Inferior parietal cortex (tissue), 1 donor: ENCODE data around the gene SNX10.

Experiments used
- DNase-seq: peaks from one replicate; pipeline ENCODE4 v3.0.0-alpha.2; 2016; ENCODE audit errors: extremely low spot score

The SNX10 gene

DNA sequence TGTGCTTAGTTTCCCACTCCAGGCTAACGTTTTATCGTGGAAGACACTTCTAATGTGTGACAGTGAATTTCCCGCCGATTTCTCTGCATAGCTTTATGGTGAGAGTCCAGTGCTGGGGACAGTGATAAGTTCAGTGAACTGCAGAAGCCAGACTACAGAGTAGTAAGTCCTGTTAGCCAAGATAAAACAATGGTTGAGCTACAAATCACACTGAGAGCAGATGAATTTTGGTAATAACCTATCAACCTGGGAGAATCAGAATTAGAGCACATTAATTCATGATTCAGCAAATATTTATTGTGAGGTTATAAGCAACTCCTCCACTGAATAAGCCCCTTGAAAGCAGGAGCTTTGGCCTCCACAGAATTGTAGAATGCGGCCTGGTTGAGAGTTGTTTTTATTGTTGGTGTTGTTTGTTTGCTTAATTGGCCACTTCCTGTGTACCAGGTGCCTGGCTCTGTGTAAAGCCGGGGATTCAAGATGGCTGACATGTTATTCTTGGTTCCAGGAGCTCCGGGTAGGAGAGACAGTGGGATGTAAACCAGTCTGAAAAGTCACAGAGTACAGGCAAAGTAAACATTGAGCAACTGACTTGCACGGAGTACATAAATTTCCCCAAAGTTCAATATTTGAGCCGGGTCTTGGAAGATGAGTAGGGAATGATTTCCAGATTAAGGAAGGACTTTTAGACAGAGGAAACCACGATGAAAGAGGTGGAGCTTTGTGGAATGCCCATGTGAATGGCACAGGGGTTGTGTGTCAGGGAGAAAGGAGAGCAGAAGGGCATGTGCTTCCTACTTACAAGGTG, 112.7 kb downstream of the SNX10 start:
- no peak for DNase-seq

DNA sequence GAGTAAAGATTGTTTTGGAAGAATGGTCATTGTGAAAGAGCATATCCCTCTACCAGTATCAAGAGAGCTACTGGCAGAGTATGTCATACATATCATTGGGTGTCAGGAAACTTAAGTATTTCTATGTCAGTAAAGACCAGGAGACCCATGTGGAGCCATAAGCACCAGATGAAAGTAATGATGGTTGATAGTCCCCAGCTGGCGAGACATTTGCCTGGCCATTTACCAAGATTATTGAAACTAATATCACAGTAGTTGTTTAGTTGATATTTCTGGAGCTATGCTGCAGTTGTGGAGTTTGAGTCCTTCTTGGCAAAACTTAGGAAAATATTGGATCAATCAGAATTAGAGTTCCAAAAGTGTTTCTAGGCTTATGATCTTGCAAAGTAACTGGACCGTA, 114.8 kb downstream of the SNX10 start:
- DNase-seq, result no peak

DNA sequence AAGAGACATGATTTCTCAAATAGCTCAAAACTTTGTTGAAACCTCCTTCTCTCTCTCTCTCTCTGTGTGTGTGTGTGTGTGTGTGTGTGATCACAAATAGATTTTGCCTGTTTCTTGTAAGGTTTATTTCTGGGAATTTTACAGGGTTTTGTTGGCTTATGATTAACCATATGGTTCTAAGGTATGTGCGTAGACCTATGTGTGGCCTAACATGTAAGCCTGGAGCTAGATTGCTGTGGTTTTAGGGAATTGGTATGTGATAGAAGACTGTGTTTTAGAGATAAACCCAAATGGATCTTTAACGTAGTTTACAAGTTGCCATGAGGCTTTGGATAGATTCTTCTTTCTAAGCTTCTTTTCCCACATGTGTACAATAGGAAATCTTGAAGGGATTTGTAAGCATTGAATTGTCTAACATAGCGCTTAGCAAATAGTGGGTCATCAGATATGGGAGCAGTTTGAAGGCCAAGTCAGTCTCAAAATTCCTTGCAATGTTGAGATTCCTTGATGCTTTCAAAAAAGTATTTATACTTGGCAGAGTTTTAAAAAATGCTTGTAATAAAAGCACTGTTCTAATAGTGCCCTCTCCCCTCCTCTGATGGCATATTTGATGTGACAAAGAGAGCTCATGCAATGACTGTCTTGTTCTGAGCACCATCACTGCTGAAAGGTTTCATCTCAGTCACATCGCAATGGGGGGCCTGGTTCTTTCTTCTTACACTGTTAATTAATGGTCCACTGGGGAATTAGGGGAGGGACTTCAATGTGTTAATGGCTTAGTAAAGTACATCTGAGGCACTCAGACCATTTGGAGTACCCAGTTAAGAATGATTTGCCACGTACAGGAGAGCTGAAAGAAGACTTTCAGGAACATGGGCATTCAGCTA, 118.2 kb downstream of the SNX10 start:
- no peak for DNase-seq

DNA sequence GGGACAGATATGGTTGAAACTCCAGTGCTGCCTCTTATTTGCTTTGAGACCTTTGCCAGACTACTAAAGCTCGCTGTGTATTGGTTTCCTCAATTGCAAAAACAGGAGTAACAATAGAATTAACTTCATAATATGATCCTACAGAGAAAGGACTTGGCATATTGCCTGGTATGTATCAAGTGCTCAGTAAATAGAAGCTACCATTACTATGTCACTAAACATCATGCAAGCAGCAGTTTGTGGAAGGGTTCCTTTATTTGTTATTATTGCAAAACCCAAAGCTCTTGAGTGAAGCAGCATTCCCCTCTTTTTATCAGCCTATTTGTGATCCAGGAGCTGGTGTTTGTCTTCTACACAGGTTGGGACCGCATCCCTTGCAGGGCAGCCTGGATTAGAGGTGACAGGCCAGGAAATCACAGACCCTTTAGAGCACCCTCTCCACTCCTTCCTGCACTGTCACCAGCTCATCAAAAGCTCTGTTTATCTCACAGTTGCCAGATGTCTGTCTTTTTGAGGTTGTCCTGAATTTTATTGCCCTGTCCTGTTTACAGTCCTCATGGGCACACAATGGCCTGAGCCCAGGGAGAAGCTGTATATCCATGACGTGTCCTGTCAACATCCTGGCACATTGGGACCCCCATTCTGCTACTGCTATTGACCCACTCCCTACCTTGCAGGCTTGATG, 121.5 kb downstream of the SNX10 start:
- DNase-seq, result no peak

DNA sequence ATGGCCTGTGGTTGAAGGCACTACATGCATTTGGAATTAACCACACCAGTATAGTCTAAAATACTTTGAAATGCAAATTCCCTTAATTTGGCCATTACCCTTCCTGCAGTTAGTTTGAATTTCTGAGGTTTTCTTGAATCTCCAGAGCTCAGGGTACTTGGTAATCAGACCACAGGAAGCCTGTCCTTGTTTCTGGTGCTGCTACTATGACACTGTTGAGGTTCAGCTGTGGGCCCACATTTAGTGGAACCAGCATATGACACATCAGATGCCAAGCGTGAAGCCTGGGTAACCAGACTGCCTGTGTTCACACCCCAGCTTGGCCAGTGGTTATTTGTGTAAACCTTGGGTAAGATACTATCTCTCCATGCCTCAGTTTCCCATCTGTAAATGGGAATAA, 124.3 kb downstream of the SNX10 start:
- no peak for DNase-seq

DNA sequence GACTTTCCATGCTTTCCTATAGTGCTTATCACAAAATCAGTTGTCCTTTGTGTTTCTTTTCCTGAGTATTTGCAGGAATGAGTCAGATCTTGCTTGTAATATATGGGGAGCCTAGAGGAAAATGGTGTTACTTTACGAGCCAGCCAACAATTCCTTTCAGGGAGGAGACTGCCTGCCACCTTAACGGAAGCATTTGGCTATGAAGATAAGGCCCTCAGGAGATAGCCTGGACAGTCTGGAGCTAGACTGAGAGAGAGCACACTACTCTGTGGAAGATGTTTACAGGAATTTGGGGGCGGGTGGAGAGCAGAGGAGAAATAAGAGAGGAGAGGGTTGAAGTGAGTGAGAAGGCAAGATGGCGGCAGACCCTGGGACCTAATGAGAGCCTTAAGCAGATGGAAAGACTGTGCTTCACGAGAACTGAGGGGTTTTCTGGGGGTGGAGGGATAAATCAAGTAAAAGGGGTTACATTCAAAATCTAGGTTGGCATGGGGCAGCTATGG, 126.3 kb downstream of the SNX10 start:
- no peak for DNase-seq

DNA sequence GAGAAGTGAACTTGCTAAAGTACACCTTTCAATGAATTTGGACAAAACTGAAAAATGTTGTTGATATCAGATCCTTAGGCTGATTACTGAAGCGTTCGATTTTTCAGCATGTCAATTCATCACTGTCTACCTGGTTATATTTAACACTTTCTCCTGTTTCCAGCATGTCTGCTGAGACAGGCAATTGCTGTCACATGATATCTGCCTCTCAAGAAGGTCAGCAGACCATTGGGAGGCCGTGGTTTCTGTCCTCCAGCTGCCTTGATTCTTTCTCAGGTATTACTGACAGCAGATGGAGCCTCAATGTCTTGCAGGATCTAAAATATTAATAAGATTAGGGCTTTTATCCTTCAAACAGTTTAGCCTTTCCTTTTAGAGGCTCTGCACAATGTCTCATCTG, 127.5 kb downstream of the SNX10 start:
- no peak for DNase-seq

DNA sequence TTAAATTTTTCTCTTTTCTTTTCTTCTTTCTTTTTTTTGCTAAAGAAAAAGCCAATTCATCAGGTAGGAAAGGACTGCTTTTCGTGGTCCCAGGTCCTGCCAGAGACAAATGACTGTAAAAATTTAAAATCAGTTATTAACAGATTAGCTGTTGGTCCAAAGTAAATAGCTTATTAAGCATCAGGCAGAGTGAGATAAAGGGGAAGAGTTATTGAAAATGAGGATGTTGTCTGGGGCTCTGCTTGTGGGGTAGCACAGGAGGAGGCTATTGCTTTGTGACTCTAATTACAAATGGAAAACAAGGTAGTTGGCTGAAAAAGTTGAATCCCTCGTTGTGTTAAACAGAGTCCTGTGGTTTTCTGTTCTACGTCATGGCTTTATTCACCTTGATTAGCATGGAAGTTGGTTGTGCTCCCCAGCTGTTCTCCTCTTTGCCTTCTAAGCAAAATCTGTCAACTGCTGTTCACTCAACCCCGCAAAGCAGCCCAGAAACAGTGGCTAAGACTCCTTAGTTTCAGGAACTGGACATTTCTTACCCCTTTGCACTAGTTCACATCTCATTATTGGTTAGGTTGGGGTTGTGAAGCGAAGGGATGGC, 128.9 kb downstream of the SNX10 start:
- DNase-seq, result no peak

DNA sequence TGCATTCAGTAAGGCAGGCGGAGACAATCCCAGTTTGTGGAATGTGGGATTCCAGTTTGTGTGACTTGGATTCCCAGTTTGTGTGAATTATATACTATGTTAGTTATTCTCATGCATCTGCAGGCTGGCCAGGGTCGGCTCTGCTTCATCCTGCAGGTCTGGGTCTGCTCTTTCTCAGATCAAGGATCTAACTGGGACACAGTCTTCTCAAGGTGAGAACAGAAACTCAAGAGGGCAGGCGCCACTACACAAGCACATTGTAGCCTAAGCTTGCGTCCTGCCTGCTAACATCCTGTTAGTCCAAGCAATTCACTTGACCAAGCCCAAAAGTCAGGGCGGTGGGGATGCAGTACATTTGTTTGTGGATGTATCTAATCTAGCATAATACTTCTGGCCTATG, 131.1 kb downstream of the SNX10 start:
- DNase-seq, result no peak

DNA sequence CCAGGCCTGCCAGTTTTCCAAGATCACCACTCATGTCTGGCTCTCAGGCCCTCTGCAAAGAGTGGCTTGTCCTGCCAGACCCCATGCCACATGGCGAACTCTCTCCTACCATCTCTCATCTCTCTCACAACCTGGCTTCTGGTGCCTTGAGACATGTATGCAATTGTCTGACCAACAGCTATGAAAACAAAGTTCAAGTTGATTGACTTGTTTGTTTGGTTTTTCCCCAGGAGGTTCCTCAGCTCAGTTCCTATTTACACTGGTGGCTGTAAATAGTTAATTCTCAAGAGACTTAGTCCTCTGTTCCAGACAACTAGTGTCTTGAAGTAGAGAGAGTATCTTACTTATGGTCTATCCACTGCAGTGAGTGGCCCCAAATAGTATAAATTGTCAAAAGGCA, 131.8 kb downstream of the SNX10 start:
- no peak for DNase-seq
